ENCODE results near the gene NFE2L2.

DNA sequence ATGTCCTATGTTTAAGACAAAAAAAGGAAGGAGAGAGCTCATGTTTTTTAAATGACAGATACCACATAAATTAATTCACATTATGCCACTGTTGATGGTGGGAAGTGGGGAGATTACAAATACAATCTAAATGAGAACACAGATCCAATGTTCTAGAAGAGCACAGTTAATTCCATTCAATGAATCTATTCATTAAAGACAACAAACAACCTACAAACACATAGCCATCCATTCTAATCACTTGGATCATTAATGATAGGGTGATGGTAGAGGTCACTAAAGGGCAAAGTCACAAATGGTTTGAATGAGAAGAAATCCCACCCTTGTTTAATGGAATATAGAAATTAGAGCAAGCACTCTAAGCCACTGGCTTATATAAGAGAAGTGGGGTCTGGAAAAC, 30.3 kb downstream of the NFE2L2 start:
- TF ChIP-seq, protein P1, sequence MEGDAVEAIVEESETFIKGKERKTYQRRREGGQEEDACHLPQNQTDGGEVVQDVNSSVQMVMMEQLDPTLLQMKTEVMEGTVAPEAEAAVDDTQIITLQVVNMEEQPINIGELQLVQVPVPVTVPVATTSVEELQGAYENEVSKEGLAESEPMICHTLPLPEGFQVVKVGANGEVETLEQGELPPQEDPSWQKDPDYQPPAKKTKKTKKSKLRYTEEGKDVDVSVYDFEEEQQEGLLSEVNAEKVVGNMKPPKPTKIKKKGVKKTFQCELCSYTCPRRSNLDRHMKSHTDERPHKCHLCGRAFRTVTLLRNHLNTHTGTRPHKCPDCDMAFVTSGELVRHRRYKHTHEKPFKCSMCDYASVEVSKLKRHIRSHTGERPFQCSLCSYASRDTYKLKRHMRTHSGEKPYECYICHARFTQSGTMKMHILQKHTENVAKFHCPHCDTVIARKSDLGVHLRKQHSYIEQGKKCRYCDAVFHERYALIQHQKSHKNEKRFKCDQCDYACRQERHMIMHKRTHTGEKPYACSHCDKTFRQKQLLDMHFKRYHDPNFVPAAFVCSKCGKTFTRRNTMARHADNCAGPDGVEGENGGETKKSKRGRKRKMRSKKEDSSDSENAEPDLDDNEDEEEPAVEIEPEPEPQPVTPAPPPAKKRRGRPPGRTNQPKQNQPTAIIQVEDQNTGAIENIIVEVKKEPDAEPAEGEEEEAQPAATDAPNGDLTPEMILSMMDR (IDR thresholded peaks at IDR 0.05; ENCODE audit: low read length), result no peak
- TF ChIP-seq EZH2 (IDR thresholded peaks at IDR 0.05; ENCODE audit: borderline replicate concordance, low read length), result no peak

Data from OCI-LY1 (cell line).